HG03039 (cell line): ENCODE measurements around the gene CXCL3.

Experiments
- ATAC-seq: cut with Tn5 transposase; IDR thresholded peaks from one replicate; pipeline ENCODE4 v1.9.1; 2021; ENCODE audit warnings: mild to moderate bottlenecking, moderate library complexity; ENCODE audit not compliant: unreplicated experiment

CXCL3 gene

GRCh38 chr4:74056114-74056857 lies 17.8 kb upstream of the CXCL3 start:
- no peak for ATAC-seq

- no peak for ATAC-seq
Measured at GRCh38 chr4:74055498-74055897, 17.0 kb upstream of the CXCL3 start.

- no peak for ATAC-seq
Measured at GRCh38 chr4:74055096-74055495, 16.6 kb upstream of the CXCL3 start.

GRCh38 chr4:74054483-74055047 lies 16.1 kb upstream of the CXCL3 start:
- no peak for ATAC-seq

- ATAC-seq = no peak
Measured at GRCh38 chr4:74047152-74047551, 8.7 kb upstream of the CXCL3 start.

- ATAC-seq = no peak
Measured at GRCh38 chr4:74045772-74046171, 7.3 kb upstream of the CXCL3 start.

- no peak for ATAC-seq
Measured at GRCh38 chr4:74045247-74045646, 6.8 kb upstream of the CXCL3 start.

- ATAC-seq = no peak
Measured at GRCh38 chr4:74044677-74045076, 6.2 kb upstream of the CXCL3 start.

GRCh38 chr4:74042681-74043080 lies 4.2 kb upstream of the CXCL3 start:
- no peak for ATAC-seq

- ATAC-seq = no peak
Measured at GRCh38 chr4:74041418-74041817, 2.9 kb upstream of the CXCL3 start.

GRCh38 chr4:74039315-74039763 lies 850 bp upstream of the CXCL3 start:
- peak; percentile 3 for ATAC-seq

- no peak for ATAC-seq
Measured at GRCh38 chr4:74038086-74038424, 434 bp downstream of the CXCL3 start.

- ATAC-seq = no peak
Measured at GRCh38 chr4:74037076-74037955, 1.2 kb downstream of the CXCL3 start.

GRCh38 chr4:74033739-74034138 lies 4.8 kb downstream of the CXCL3 start:
- no peak for ATAC-seq

- no peak for ATAC-seq
Measured at GRCh38 chr4:74032064-74032463, 6.4 kb downstream of the CXCL3 start.

GRCh38 chr4:74031576-74031975 lies 6.9 kb downstream of the CXCL3 start:
- no peak for ATAC-seq

- no peak for ATAC-seq
Measured at GRCh38 chr4:74030285-74030684, 8.2 kb downstream of the CXCL3 start.

- ATAC-seq = no peak
Measured at GRCh38 chr4:74028504-74028903, 10.0 kb downstream of the CXCL3 start.

GRCh38 chr4:74023709-74024108 lies 14.8 kb downstream of the CXCL3 start:
- ATAC-seq = no peak

- ATAC-seq = no peak
Measured at GRCh38 chr4:74021601-74022000, 16.9 kb downstream of the CXCL3 start.

- no peak for ATAC-seq
Measured at GRCh38 chr4:74018771-74019170, 19.7 kb downstream of the CXCL3 start.

- no peak for ATAC-seq
Measured at GRCh38 chr4:74018116-74018515, 20.4 kb downstream of the CXCL3 start.
